Hypothalamus (tissue), 51 donors: ENCODE data around the gene C5orf58.

Experiments used
- DNase-seq, 51 donors: peaks; one replicate each; lab custom pipeline; 2025; lab: John Stamatoyannopoulos, UW

The C5orf58 gene

DNA sequence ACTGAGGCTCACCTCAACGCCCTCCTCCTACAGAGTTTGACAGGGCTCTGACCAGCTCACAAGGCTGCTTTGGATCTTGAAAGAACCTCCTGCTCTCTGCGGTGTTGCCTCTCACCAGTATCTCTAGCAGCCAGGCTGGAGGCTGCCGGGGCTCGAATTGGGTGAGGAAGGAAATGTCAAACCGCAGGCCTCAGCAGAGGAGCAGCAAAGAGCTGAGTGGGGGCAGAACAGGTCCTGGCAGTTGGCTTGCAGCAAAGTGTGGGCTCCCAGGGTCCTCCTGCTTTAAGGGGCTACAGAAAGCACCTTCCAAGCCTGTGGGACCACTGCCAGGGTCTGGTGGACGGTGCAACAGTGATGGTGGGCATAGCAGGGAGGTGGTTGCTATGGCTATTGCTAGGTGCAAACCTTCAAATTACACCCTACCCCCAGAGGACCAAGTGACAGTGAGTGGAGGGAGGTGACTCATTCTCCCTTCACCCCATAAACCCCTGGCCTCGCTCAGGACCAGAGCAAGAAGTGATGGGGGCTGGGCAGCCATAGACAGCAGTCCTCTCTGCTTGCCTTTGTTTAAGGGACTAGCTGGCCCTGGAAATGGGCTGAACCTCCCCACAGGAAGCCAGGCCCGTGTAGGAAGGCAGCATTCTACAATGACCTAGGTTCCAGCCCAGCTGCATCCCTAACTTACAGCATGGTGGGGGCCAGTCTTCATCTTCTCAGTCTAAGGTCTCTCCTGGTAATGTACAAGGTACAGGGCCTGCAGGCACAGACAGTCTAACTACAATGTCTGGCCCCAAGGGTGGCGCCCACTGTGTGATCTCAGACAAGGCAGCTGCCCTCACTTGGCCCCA lies 46.0 kb downstream of the C5orf58 start:
- peak in 5 of 51 donors; percentile 12 to 28 (median 19) for DNase-seq

- DNase-seq = no peak
Measured at GRCh38 chr5:170279459-170279817, 46.7 kb downstream of the C5orf58 start.

DNA sequence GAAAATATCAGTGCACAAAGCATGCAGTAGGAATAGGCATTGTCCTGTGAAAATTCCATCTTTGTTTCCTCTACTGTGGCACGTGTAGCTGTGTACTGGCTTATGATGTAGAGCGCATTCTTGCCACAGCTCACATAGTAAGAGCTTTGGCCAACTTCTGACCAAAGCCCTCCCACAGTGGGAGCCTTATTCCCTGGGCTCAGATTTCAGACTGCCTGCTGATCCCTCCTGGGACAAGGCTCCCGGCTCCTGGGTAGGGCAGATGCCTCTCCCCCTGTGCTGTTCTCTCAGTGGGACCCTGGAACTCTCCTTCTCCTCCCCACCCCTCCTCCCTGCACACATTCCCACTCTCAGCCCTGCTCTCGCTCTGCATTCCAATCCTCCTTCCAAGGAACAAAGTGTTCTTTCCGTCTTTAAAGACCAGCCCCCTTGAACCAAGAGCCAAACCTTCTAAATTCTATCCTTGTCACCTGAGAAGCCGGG lies 47.3 kb downstream of the C5orf58 start:
- no peak for DNase-seq

DNA sequence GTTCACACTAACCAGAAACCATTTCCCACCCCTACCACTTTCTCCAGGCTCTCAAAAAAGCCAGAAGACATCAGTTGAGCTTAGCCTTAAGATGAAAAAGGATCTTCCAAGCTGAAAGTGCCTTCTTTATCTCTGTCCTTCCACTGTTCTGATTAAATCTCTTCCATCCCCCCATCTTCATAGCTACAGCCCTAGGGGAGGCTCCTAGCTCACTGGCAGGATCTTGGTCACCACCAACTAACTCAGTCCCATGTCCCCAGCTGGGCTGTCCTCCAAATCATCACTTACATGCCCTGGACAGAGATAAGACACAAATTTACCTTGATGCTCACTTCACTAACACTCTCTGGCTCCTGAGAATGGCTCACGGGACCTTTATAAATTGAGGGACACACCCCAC lies 50.5 kb downstream of the C5orf58 start:
- no peak for DNase-seq

DNA sequence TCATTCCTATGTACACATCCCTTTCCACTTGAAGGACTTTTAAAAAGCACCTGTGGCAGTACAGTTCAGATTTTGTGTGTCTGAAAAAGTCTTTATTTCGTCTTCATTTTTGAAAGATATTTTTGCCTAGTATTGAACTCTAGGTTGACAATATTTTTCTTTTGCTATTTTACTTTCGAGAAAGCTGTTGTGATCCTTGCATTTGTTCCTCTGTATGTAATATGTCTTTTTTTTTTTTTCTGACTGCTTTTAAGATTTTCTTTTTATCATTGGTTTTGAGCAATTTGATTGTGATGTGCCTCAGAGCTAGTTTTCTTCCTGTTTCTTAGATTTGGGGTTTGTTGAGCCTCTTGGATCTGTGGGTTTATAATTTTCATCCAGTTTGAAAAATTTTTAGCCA lies 51.4 kb downstream of the C5orf58 start:
- DNase-seq = no peak

DNA sequence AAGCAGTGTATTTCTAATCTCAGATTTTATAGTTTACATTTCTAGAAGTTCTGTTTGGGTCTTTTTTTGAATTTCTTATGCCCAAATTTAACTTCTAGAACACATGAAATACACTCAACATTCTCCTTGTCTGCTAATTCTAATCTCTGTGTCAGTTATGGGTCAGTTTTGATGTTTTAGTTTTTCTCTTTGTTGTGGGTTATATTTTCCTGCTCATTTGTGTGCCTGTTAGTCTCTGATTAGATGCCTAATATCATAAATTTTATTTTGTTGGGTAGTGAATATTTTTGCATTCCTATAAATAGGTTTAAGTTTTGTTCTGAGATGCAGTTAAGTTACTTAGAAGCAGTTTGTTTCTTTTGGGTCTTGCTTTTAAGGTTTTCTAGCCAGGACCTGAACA lies 52.4 kb downstream of the C5orf58 start:
- no peak for DNase-seq

DNA sequence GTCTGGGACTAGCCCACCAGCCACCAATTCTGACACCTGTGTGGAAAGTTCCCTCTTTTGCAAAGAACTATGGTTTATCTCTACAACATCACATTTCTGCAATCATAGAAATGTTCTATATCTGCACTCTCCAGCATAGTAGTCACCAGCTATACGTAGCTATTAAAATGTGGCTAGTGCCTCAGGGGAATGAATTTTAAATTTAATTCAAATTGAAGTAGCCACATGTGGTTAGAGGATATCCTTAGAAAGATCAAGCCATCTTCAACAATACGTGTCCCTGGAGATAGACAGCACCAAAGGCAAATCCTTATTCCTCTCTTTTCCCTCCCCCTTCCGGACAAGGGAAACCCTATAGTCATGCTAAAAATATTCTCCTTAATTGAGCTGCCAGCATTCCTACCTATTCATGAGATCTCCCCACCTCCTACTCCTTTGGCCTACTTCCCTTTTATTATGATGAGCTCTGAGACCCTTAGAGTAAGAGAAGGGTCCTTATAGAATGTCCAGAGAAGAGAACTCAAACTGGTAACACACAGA lies 53.7 kb downstream of the C5orf58 start:
- no peak for DNase-seq

- no peak for DNase-seq
Measured at GRCh38 chr5:170287532-170287931, 54.7 kb downstream of the C5orf58 start.

DNA sequence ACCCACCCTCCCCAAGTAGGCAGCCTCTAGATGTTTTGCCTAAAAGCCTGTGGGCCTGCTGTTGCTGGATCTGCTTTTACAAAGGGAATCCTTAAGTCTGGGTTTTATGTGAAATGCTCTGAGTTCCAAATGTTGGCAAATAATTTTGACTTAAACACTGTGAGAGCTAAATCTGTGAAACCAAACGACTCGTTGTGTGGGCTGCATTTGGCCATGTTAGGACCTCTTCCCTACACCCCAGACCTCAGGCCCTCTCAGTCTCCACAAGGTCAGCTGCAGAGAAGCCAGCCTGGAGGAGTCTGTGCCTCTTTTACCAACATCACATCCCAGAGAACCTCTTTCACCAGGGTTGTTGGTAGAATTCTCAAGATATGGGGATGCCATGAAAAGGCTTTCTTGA lies 55.4 kb downstream of the C5orf58 start:
- no peak for DNase-seq

DNA sequence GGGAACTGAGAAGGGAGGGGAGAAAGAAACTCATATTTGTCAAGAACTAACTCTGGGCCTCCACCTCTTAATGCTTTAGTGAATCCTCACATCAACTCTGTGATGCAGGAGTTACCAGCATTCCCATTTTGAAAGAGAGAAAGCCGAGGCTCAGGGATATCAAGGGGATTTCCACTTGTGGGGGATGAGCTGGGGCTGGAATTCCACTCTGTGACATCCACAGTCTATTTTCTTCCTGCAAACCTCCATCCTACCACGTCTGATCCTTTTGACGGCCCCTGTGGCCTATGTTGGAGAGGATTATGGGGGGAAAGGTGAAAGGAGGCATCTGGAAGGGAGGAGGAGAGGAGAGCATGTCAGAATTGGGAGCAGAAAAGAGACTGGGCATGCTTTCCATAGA lies 55.8 kb downstream of the C5orf58 start:
- DNase-seq = no peak

DNA sequence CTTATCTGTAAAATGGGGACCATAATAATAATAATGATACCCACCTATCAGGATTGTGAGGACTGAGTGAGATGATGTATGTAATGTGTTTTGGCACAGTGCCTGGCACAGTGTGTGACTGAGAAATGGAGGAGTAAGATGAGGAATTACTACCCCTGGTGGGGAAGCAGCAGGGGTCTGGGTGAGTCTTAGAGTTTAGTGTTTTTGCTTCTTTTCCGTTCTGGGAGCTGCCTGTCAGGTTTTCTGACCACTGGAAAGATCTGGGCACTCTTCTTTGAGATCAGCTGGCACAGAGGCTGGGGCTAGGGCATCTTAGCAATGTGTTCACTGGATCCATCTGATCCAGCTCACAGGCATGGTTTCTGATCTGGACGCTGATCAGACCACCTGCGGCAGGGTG lies 56.3 kb downstream of the C5orf58 start:
- no peak for DNase-seq

GRCh38 chr5:170289764-170290163 lies 57.0 kb downstream of the C5orf58 start:
- DNase-seq = no peak

DNA sequence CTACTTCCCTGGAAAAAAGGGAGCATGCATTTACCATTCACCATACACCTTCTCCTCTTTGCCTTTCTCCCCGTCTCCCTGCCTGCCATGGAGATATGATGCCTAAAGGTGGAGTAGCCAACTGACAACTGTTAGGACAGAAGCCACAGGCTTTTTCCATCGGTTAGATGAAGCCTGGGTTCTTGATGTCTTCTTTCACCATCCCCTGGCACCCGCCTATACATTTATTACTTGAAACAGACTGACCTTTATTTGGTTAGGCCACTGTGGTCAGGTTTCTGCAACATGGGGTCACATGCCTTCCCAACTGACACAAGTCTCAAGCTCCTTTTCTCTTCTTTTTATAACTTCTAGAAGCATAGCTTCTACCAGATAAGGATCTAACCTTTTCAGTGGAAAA lies 57.7 kb downstream of the C5orf58 start:
- no peak for DNase-seq

GRCh38 chr5:170292179-170293104 lies 59.7 kb downstream of the C5orf58 start:
- DNase-seq = no peak

DNA sequence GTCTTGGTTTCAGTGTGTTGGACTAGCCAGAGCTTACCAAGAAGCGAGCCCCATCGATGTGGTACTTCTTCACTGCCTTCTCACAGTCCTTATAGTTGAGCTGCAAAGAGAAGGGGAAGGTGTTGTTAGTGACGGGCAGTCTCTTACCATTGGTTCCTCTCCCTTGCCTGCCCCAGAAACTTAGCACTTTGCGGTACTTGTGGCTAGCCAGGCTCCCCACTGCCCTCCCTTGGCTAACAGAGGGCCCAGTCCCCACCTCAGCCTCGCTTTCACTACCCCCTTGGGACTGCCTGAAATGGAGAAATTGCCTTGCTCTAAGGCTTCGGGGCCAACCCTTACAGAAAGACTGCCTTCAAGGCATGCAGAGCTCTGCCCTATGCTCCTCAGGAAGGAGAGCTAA lies 60.5 kb downstream of the C5orf58 start:
- DNase-seq = peak in 21 of 51 donors; percentile 11 to 50 (median 27)

DNA sequence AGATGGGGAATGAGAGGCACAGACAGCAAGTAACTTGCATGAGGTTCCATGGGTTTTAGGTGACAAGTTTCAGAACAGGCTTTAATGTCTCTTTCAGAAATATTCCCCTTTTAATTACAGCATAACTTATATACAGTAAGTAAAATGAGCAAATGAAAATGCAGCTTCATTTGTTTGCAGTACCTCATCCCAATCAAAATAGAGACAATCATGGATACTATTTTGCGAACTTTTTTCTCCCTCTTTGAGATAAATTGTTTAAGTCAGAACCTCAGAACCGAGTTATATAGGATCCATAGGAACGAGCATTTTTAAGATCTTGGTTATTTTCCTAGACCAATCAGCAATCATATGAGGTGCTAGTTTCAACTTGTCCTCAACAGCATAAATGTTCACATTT lies 61.3 kb downstream of the C5orf58 start:
- no peak for DNase-seq

DNA sequence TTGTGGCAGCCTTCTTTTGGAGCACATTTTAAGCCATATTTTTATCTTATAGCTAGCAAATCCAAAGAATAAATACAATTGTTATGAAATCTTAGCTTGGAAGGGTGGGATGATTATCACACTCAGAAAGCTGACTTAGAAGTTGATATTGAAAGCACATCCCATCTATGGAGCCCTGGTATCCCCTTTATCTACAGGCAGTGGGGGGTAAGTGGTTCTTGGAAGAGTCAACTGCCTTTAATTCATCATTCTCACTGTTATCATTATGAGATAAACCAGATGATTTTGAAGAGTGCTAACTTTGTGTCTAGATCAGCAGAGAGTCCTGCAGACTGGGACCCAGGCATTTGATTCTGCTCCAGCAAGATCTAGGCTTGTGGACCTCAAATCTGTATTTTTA lies 61.8 kb downstream of the C5orf58 start:
- DNase-seq = no peak
